K562 (cell line): ENCODE results near the gene SEBOX. TPM values are rescaled to one million over a fixed set of nuclear protein-coding genes. Genes with fewer than 3 reads are reported as not detected.

Source experiments
- ATAC-seq: fragments of 200-7000 bp; cut with Tn5 transposase; 3 replicates; pipeline ENCODE4 v1.9.1; 2020; ENCODE audit warnings: moderate library complexity
- BruUV-seq: library from RNA; stranded (reverse); fragments of 400-500 nt; replicated peaks from 2 replicates; lab custom pipeline; 2021; lab: Mats Ljungman, UMichigan
- CTCF ChIA-PET: fragments of 300-600 bp; formaldehyde crosslinking; extraction: SDS; loops from one replicate; lab custom pipeline; 2021; ENCODE audit warnings: low intra/inter-chr PET ratio; lab: Yijun Ruan, JAX
- POLR2A ChIA-PET: fragments of 300-600, 350-650 bp; sonication (Branson Sonifier 250); formaldehyde crosslinking; extraction: SDS; loops from one replicate; lab custom pipeline; 2021; ENCODE audit warnings: antibody characterized with exemption, inconsistent platforms; lab: Yijun Ruan, JAX
- DNase-seq, 4 experiments: peaks; one replicate each; pipeline versions ENCODE4 v3.0.0 to v3.0.0-alpha.2; 2011 to 2018; ENCODE audit warnings: low spot score in 3 of 4, mixed read lengths in 3 of 4; ENCODE audit errors: extremely low read depth in 1 of 4
- FAIRE-seq: peaks from 2 replicates; lab custom pipeline; 2011; peaks lifted over from hg19 to GRCh38; lab: Jason Lieb, UNC
- H2AFZ ChIP-seq: 2 replicates; pipeline ENCODE4 v1.6.0; 2011; ENCODE audit warnings: low read depth, low read length, control low read depth, inconsistent platforms
- H3K27ac ChIP-seq: fragments of 200-600 bp; 3 replicates; pipeline ENCODE4 v1.8.0; 2011; ENCODE audit warnings: low read depth, mild to moderate bottlenecking, control low read depth, inconsistent platforms, low read length, moderate library complexity, mixed read lengths; ENCODE audit errors: extremely low read depth
- H3K27me3 ChIP-seq, 2 experiments: fragments of 300-600 bp in 1 of 2; 2 replicates in 1 of 2; 3 replicates in 1 of 2; pipeline versions ENCODE4 v1.6.0 to v1.8.0; 2011; ENCODE audit warnings: inconsistent platforms in 2 of 2, low read length in 2 of 2, mild to moderate bottlenecking in 1 of 2, mixed read lengths in 1 of 2, moderate library complexity in 1 of 2; ENCODE audit not compliant: control insufficient read depth in 2 of 2, insufficient read depth in 2 of 2
- H3K36me3 ChIP-seq: fragments of 300-600 bp; 3 replicates; pipeline ENCODE4 v1.8.0; 2011; ENCODE audit warnings: mild to moderate bottlenecking, low read length, inconsistent platforms; ENCODE audit not compliant: control insufficient read depth, insufficient read depth
- H3K4me1 ChIP-seq, 2 experiments: fragments of 200-600 bp in 1 of 2; replicated peaks in 1 of 2; 2 replicates in 1 of 2; 3 replicates in 1 of 2; pipeline versions ENCODE4 v1.5.1 to v1.8.0; 2011; ENCODE audit warnings: inconsistent platforms in 2 of 2, low read length in 2 of 2, mild to moderate bottlenecking in 1 of 2, mixed read lengths in 1 of 2, moderate library complexity in 1 of 2; ENCODE audit not compliant: control insufficient read depth in 2 of 2, insufficient read depth in 2 of 2
- H3K4me2 ChIP-seq: 2 replicates; pipeline ENCODE4 v1.6.1; 2011; ENCODE audit warnings: low read length, control low read depth, inconsistent platforms, mixed read lengths; ENCODE audit not compliant: insufficient read depth
- H3K4me3 ChIP-seq: fragments of 200-600 bp; sonication (generic), shearing (Covaris generic); 2 replicates; pipeline ENCODE4 v1.5.1; 2016; ENCODE audit warnings: control low read depth, inconsistent platforms
- H3K79me2 ChIP-seq: fragments of 200-600 bp; 3 replicates; pipeline ENCODE4 v1.8.0; 2011; ENCODE audit warnings: low read length, inconsistent platforms; ENCODE audit not compliant: control insufficient read depth, insufficient read depth
- H3K9ac ChIP-seq, 2 experiments: 2 replicates each; pipeline versions ENCODE4 v1.6.0 to v1.6.1; 2011; ENCODE audit warnings: low read depth in 2 of 2, low read length in 2 of 2, control low read depth in 1 of 2, inconsistent platforms in 1 of 2, mild to moderate bottlenecking in 1 of 2, mixed read lengths in 1 of 2; ENCODE audit not compliant: insufficient read depth in 1 of 2
- H3K9me1 ChIP-seq: one replicate; pipeline ENCODE4 v1.6.0; 2011; ENCODE audit warnings: inconsistent platforms, mild to moderate bottlenecking, low read length, moderate library complexity; ENCODE audit not compliant: control insufficient read depth, insufficient read depth
- H3K9me3 ChIP-seq: replicated peaks from 2 replicates; pipeline ENCODE4 v1.5.1; 2011; ENCODE audit warnings: low read depth, low read length, inconsistent platforms; ENCODE audit not compliant: control insufficient read depth, insufficient read depth
- H4K20me1 ChIP-seq: replicated peaks from 2 replicates; pipeline ENCODE4 v1.6.1; 2011; ENCODE audit warnings: low read length, inconsistent platforms, mixed read lengths; ENCODE audit not compliant: control insufficient read depth, insufficient read depth
- EHMT2 ChIP-seq: fragments of 450-650 bp; IDR thresholded peaks from 2 replicates; pipeline ENCODE4 v1.6.1; 2018; ENCODE audit warnings: antibody characterized with exemption
- ILK ChIP-seq: fragments of 450-650 bp; IDR thresholded peaks from 2 replicates; pipeline ENCODE4 v1.6.1; 2016; ENCODE audit warnings: missing genetic modification characterization, low read depth, mild to moderate bottlenecking, missing compliant biosample characterization, moderate library complexity, borderline replicate concordance
- SMAD4 ChIP-seq: fragments of 250-450 bp; sonication (Bioruptor Pico); conservative IDR thresholded peaks from 2 replicates; pipeline ENCODE4 v1.8.0; 2021; ENCODE audit warnings: inconsistent platforms, mild to moderate bottlenecking, moderate library complexity
- WGBS: fragments of 100-300 bp; shearing (Covaris generic); methylation state at CpG from one replicate; pipeline ENCODE4 v1.1.6; 2016; ENCODE audit warnings: low coverage, mixed read lengths; ENCODE audit not compliant: insufficient coverage; ENCODE audit errors: missing lambda C conversion rate; 5-methylcytosine and 5-hydroxymethylcytosine counted together
- in situ Hi-C: fragments of 300-500 bp; cut with MboI; formaldehyde crosslinking; loops from 4 replicates; pipeline ENCODE4 v1.15.0; 2018; ENCODE audit warnings: inconsistent platforms, mixed read lengths
- intact Hi-C: fragments of 100-400 bp; cut with micrococcal nuclease; formaldehyde crosslinking; loops from 2 replicates; pipeline ENCODE4 v1.14.2; 2022
- polyA plus RNA-seq, 8 experiments: library from polyadenylated mRNA; depleted of rRNA in 4 of 8; stranded (reverse) in 5 of 8; unstranded in 3 of 8; fragments of >200 nt; fragmentation: Nextera tagmentation in 2 of 8; fragmentation: Illumina TruSeq in 1 of 8; extraction: Ambion mirVana in 2 of 8; extraction: Trizol in 1 of 8; gene quantifications; 2 replicates each; pipeline versions ENCODE4 v1.2.1 to v1.2.3, GENCODE V29; 2011 to 2014; ENCODE audit warnings: inconsistent platforms in 1 of 8, missing spikeins in 1 of 8
- total RNA-seq, 7 experiments: library from RNA; depleted of rRNA in 6 of 7; stranded (reverse); fragments of >200 nt in 6 of 7; fragmentation: Illumina TruSeq in 2 of 7; extraction: Trizol in 2 of 7; gene quantifications; 2 replicates each; pipeline versions ENCODE4 v1.2.1 to v1.2.3, GENCODE V29; 2011 to 2021; ENCODE audit warnings: low replicate concordance in 1 of 7
- TF ChIP-seq, protein P1 (sequence below): fragments of 450-650 bp; IDR thresholded peaks from 2 replicates; pipeline ENCODE4 v1.6.1; 2016; ENCODE audit warnings: low read depth
- TF ChIP-seq, protein P2 (sequence below): fragments of 250-450 bp; sonication (Bioruptor Pico); IDR thresholded peaks from 2 replicates; pipeline ENCODE4 v1.5.1; 2021; ENCODE audit warnings: mild to moderate bottlenecking

SEBOX gene
- total and polyA plus RNA-seq, 9 of the 15 experiments (the other 6 are each of a cell fraction or from before 2014, with no cell fraction given) = not detected

DNA sequence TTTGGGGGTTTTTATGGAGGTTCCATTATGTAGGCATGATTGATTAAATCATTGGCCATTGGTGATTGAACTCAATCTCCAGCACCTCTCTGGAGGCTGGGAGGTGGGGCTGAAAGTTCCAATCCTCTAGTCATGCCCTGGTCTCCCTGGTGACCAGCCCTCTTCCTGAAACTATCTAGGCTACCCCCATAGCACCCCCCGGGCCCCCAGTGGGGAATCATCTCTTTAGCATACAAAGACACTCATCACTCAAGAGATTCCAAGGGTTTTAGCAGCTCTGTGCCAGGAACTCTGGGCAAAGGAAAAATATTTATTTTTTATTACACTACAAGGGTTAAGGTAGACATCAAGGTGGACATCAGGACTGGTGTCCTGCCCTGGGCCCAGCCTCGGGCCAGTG lies 30.4 kb upstream of the SEBOX start:
- no peak for TF ChIP-seq SMAD4 (CRISPR knock-in tag)
- TF ChIP-seq ILK (tag) = no peak
- TF ChIP-seq, protein P1, sequence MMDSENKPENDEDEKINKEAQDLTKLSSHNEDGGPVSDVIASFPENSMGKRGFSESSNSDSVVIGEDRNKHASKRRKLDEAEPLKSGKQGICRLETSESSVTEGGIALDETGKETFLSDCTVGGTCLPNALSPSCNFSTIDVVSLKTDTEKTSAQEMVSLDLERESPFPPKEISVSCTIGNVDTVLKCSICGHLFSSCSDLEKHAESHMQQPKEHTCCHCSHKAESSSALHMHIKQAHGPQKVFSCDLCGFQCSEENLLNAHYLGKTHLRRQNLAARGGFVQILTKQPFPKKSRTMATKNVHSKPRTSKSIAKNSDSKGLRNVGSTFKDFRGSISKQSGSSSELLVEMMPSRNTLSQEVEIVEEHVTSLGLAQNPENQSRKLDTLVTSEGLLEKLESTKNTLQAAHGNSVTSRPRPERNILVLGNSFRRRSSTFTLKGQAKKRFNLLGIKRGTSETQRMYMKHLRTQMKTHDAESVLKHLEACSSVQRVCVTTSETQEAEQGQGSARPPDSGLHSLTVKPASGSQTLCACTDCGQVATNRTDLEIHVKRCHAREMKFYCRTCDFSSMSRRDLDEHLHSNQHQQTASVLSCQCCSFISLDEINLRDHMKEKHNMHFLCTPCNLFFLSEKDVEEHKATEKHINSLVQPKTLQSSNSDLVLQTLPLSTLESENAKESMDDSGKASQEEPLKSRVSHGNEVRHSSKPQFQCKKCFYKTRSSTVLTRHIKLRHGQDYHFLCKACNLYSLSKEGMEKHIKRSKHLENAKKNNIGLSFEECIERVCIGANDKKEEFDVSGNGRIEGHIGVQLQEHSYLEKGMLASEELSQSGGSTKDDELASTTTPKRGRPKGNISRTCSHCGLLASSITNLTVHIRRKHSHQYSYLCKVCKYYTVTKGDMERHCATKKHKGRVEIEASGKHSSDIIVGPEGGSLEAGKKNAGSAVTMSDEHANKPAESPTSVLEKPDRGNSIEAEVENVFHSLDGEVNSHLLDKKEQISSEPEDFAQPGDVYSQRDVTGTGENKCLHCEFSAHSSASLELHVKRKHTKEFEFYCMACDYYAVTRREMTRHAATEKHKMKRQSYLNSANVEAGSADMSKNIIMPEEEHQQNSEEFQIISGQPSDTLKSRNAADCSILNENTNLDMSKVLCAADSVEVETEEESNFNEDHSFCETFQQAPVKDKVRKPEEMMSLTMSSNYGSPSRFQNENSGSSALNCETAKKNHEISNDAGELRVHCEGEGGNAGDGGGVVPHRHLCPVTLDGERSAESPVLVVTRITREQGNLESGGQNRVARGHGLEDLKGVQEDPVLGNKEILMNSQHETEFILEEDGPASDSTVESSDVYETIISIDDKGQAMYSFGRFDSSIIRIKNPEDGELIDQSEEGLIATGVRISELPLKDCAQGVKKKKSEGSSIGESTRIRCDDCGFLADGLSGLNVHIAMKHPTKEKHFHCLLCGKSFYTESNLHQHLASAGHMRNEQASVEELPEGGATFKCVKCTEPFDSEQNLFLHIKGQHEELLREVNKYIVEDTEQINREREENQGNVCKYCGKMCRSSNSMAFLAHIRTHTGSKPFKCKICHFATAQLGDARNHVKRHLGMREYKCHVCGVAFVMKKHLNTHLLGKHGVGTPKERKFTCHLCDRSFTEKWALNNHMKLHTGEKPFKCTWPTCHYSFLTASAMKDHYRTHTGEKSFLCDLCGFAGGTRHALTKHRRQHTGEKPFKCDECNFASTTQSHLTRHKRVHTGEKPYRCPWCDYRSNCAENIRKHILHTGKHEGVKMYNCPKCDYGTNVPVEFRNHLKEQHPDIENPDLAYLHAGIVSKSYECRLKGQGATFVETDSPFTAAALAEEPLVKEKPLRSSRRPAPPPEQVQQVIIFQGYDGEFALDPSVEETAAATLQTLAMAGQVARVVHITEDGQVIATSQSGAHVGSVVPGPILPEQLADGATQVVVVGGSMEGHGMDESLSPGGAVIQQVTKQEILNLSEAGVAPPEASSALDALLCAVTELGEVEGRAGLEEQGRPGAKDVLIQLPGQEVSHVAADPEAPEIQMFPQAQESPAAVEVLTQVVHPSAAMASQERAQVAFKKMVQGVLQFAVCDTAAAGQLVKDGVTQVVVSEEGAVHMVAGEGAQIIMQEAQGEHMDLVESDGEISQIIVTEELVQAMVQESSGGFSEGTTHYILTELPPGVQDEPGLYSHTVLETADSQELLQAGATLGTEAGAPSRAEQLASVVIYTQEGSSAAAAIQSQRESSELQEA = no peak
- TF ChIP-seq, protein P2, sequence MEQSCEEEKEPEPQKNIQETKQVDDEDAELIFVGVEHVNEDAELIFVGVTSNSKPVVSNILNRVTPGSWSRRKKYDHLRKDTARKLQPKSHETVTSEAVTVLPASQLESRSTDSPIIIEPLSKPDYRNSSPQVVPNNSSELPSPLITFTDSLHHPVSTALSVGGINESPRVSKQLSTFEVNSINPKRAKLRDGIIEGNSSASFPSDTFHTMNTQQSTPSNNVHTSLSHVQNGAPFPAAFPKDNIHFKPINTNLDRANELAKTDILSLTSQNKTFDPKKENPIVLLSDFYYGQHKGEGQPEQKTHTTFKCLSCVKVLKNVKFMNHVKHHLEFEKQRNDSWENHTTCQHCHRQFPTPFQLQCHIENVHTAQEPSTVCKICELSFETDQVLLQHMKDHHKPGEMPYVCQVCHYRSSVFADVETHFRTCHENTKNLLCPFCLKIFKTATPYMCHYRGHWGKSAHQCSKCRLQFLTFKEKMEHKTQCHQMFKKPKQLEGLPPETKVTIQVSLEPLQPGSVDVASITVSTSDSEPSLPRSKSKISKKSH (CRISPR knock-in tag) = no peak
- no peak for TF ChIP-seq EHMT2
- 0 out of 2 replicates have a peak, but pooled peaks cover 8% of the 10 kb centered on the region for H4K20me1 ChIP-seq
- no peak for FAIRE-seq
- ATAC-seq = no peak
- no peaks in the 10 kb centered on the region for H3K36me3 ChIP-seq
- no peak overlapping the region for H3K4me2 ChIP-seq
- intact Hi-C loops (no loop called here), in situ Hi-C loops (no loop called here)
- DNase-seq = no peak
- H3K9me1 ChIP-seq = no peaks in the 10 kb centered on the region
- H3K9ac ChIP-seq = no peak overlapping the region
- H3K79me2 ChIP-seq = no peaks in the 10 kb centered on the region
- no TSS peak for BruUV-seq
- ChIA-PET POLR2A (interaction anchor here (0.6 to 1.9 kb wide), 7 partner anchors 9 to 724 kb away, joined by 3 to 8 read pairs (median 4); no protein-coding TSS in a partner anchor), CTCF (no interaction called here)
- H3K27ac ChIP-seq = no peak overlapping the region
- WGBS = 0% methylated on average over 2 of the region's 2 CpGs
- H3K4me3 ChIP-seq = no peak overlapping the region
- H3K27me3 ChIP-seq = no peaks in the 10 kb centered on the region
- H2AFZ ChIP-seq = no peak overlapping the region
- no peaks in the 10 kb centered on the region for H3K9me3 ChIP-seq
- peaks cover 6 to 8% of the 10 kb centered on the region in 2 experiments; a peak in 4 of 5 replicates for H3K4me1 ChIP-seq
